GM10248 (cell line): Measurements from ENCODE around the gene SEC14L2.

Experiments
- CTCF ChIA-PET: fragments of 300-600 bp; sonication (Branson Sonifier 250); formaldehyde crosslinking; extraction: SDS; loops from one replicate; lab custom pipeline; 2021; ENCODE audit warnings: antibody characterized with exemption; lab: Yijun Ruan, JAX
- POLR2A ChIA-PET: fragments of 350-650 bp; sonication (Branson Sonifier 250); formaldehyde crosslinking; extraction: SDS; loops from one replicate; lab custom pipeline; 2020; ENCODE audit warnings: antibody characterized with exemption; lab: Yijun Ruan, JAX
- DNase-seq: peaks from one replicate; pipeline ENCODE4 v3.0.0; 2012; ENCODE audit errors: extremely low spot score
- TF ChIP-seq, protein P1 (sequence below): IDR thresholded peaks from 2 replicates; pipeline ENCODE4 v1.5.1; 2012; ENCODE audit warnings: mild to moderate bottlenecking, low read depth; ENCODE audit errors: extremely low read depth, missing control alignments, control extremely low read depth

The SEC14L2 gene

DNA sequence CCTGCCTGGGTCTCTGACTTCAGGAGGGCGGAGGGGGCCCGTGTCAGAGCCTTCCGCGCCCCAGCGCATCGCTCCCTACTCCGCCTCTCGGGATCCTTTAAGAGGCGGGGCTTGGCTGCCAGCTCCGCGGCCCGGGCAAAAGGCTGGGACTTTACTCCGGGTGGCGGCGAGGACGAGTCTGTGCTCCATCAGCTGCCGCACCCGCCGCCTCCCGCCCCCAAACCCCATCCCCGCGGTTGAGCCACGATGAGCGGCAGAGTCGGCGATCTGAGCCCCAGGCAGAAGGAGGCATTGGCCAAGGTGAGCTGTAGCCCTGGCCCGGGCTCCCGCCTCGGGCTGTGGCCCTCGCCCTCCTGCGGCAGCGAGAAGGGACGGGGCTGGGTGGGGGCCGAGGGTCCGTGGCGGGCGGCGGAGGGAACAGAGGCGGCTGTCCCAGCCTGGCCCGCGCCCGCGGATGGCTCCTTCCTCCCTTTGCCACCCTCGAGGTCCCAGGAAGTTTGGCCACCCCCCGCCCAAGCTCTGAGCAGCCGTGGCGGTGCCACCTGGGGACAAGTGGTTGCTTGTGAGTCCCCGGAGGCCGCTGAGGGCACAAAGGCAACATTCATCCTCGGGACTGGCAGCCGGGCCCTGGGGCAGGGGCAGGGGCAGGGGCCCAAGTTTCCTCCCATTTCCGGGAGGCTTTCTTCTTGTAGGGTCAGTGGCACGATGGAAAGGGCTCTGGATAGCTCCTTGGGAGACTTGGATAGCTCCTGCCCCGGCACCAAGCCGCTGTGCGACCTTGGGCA lies at the start of gene SEC14L2:
Gene SEC14L2 (plus strand): TSS at position 148 of the 785 bp plus-strand sequence. CDS start 99 bp downstream, at position 247.
- ChIA-PET POLR2A (interaction anchor here (0.5 kb wide), 1 partner anchor 1291 kb away, joined by 5 read pairs; no protein-coding TSS in a partner anchor), CTCF (interaction anchor here (0.8 to 5.0 kb wide), 13 partner anchors 8 to 134 kb away, joined by 3 to 42 read pairs (median 4); partner anchors contain the start of genes CASTOR1 and RNF215)

DNA sequence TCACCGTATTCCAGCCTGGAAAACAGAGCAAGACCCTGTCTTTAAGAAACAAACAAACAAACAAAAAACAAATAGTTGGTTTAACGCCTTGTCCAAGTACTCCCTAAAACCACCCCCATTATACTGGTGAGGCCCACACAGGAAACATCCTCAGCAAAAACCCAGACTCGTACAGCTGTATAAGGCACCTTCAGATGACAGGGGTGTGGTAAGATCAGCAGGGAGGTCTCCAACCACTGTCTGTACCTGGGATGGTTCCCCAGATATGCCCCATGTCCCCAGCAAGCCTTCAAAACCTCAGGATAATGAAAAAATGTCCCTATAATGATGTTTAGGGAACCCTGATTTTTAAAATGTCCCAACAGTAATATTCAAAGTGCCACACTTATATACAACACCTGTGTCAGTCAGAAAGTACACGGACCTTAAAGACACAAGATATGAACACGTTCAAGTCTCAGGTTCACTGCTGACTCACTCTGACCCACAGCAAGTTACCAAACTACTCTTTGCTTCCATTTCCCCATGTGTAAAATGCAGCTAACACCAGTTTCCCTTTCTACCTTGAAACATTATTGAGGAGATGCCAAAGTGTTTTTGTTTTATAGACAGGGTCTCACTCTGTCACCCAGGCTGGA lies 49.4 kb upstream of the SEC14L2 start:
- POLR2A ChIA-PET = interaction anchor here (0.9 kb wide), 1 partner anchor 10 kb away, joined by 3 read pairs; no protein-coding TSS in a partner anchor
- CTCF ChIA-PET = interaction anchor here (1.2 to 1.5 kb wide), 2 partner anchors 9 to 11 kb away, joined by 3 to 4 read pairs; partner anchors contain the start of genes CCDC157 and SF3A1
- TF ChIP-seq, protein P1, sequence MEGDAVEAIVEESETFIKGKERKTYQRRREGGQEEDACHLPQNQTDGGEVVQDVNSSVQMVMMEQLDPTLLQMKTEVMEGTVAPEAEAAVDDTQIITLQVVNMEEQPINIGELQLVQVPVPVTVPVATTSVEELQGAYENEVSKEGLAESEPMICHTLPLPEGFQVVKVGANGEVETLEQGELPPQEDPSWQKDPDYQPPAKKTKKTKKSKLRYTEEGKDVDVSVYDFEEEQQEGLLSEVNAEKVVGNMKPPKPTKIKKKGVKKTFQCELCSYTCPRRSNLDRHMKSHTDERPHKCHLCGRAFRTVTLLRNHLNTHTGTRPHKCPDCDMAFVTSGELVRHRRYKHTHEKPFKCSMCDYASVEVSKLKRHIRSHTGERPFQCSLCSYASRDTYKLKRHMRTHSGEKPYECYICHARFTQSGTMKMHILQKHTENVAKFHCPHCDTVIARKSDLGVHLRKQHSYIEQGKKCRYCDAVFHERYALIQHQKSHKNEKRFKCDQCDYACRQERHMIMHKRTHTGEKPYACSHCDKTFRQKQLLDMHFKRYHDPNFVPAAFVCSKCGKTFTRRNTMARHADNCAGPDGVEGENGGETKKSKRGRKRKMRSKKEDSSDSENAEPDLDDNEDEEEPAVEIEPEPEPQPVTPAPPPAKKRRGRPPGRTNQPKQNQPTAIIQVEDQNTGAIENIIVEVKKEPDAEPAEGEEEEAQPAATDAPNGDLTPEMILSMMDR = no peak
- DNase-seq = no peak

More for the DNA sequence above, at the start of gene SEC14L2:
- TF ChIP-seq, protein P1 = no peak
- DNase-seq = peak; percentile 50

DNA sequence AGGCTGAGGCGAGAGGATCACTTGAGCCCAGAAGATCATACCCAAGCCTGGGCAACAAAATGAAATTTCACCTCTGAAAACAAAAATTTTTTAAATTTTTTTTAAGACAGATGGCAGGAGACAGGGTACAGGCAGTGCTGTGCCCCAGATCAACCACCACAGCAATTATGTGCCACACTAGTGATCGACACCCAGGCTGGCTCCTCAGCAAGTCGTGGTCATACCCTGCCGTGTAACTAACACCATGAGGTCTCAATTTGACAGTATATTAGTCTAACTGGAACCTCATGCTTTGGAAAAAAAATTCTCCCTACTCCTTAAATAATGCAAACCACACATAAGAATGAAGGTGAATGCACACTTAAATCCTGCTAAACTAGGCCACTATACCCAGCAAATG lies 48.4 kb upstream of the SEC14L2 start:
- TF ChIP-seq, protein P1 = no peak
- ChIA-PET CTCF (interaction anchor here (1.2 to 1.7 kb wide), 4 partner anchors 8 to 60 kb away, joined by 3 to 9 read pairs (median 4); partner anchors contain the start of genes CASTOR1, CCDC157 and SF3A1), POLR2A (interaction anchor here (0.6 to 1.0 kb wide), 2 partner anchors 22 to 752 kb away, joined by 3 read pairs; partner anchors contain the start of gene TBC1D10A)
- DNase-seq = no peak

DNA sequence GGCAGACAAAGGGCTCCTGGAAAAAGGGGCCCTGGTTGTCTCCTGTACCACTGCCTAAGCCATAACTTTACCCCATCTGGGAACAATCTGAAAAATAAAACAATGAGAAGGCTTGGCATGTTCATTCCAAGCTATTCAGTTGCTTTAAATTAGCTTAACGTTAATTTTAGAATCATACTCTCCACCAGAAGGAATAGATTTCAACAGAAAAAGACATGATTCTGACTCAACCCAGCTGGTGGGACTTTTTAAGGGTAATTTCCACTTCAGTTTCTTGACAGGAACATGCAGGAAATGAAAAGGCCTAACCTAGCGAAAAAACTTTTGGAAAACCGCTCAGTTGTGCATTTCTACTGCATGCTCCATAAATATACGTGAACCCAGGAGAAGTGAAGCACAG lies 48.0 kb upstream of the SEC14L2 start:
- TF ChIP-seq, protein P1 = no peak
- POLR2A ChIA-PET = interaction anchor here (0.6 to 1.0 kb wide), 2 partner anchors 22 to 753 kb away, joined by 3 read pairs; partner anchors contain the start of gene TBC1D10A
- CTCF ChIA-PET = interaction anchor here (1.0 to 1.7 kb wide), 4 partner anchors 39 to 60 kb away, joined by 4 to 9 read pairs (median 4); partner anchors contain the start of gene CASTOR1
- DNase-seq = no peak

DNA sequence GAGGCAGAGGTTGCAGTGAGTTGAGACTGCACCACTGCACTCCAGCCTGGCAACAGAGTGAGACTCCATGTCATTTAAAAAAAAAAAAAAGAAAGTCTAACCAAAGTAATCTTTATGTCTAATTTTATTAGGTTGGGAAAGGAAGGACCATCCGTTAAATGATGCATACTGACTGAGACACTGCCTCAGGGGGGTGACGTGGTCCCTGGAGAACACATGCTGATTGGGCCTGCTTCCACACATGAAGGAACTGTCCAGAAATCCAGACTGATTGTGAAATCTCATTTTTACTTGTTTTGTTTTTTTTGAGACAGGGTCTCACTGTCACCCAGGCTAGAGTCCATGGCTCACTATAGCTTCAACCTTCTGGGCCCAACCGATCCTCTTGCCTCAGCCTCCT lies 45.6 kb upstream of the SEC14L2 start:
- ChIA-PET POLR2A (interaction anchor here (0.7 kb wide), 1 partner anchor 9 kb away, joined by 3 read pairs; no protein-coding TSS in a partner anchor), CTCF (no interaction called here)
- TF ChIP-seq, protein P1 = no peak
- no peak for DNase-seq

DNA sequence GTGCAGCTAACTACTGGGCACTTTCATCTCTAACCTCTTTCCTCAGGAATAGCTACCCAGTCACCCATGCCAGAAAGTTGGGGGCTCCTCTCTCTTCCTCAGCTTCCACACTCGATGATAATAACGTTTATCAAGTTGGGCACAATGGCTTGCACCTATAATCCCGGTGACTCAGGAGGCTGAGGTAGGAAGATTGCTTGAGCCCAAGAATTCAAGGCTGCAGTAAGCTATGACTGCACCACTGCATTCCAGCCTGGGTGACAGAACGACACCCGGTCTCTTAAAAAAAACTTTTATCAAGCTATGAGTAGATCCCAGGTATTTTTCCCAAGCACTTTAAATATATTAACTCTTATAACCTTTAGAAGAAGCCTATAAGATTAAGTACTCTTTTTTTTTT lies 42.2 kb upstream of the SEC14L2 start:
- DNase-seq = no peak
- CTCF ChIA-PET = interaction anchor here (1.0 to 3.2 kb wide), 2 partner anchors 10 to 67 kb away, joined by 3 to 13 read pairs; no protein-coding TSS in a partner anchor
- TF ChIP-seq, protein P1 = no peak
- POLR2A ChIA-PET = interaction anchor here (0.7 kb wide), 1 partner anchor 38 kb away, joined by 3 read pairs; no protein-coding TSS in a partner anchor
